Measurements from ENCODE around the gene ODC1.

- TF ChIP-seq SP1 (IDR thresholded peaks at IDR 0.05): no peak
- TF ChIP-seq SUZ12 (IDR thresholded peaks at IDR 0.05): no peak
- no peak for TF ChIP-seq FOXM1 (IDR thresholded peaks at IDR 0.05; ENCODE audit: borderline replicate concordance)
- no peak for TF ChIP-seq ELF4 (IDR thresholded peaks at IDR 0.05)
- TF ChIP-seq FOXA1 (IDR thresholded peaks at IDR 0.05): no peak
- TF ChIP-seq TARDBP (IDR thresholded peaks at IDR 0.05): no peak
- no peak for TF ChIP-seq HDGF (IDR thresholded peaks at IDR 0.05; ENCODE audit: borderline replicate concordance)
- TF ChIP-seq L3MBTL2 (conservative IDR thresholded peaks at IDR 0.05): no peak
- TF ChIP-seq CTBP1 (IDR thresholded peaks at IDR 0.05; ENCODE audit: borderline replicate concordance): no peak
- no peak for TF ChIP-seq NFRKB (IDR thresholded peaks at IDR 0.05)
- TF ChIP-seq BHLHE40 (IDR thresholded peaks at IDR 0.05; ENCODE audit: borderline replicate concordance): no peak
- no peak for TF ChIP-seq PKNOX1 (IDR thresholded peaks at IDR 0.05)
- TF ChIP-seq ARNT (IDR thresholded peaks at IDR 0.05): no peak
Measured at GRCh38 chr2:10486601-10487079, 38.5 kb upstream of the ODC1 start.

All from HEK293T (cell line).